ENCODE data around the gene PPAT. TPM values are rescaled to one million over a fixed set of nuclear protein-coding genes. Genes with fewer than 3 reads are reported as not detected.
A peak's percentile ranks its signal among the peaks of the same experiment; 100 is the strongest.

PPAT gene
- 1 to 10 TPM; 4.7 to 7.9 (median 7.5) TPM for total RNA-seq
- long read RNA-seq, donor 1, transcript PPAT-201 (11 exons, 3,682 nt), result major isoform, 10 of 13 reads
- long read RNA-seq, donor 1, partial matches to known transcripts, result 0 of 13 reads
- long read RNA-seq, donor 1, other reads (novel, unspliced or antisense), result 3 of 13 reads
- long read RNA-seq, donor 2, transcript PPAT-201 (11 exons, 3,682 nt), result major isoform, 6 of 7 reads
- long read RNA-seq, donor 2, partial matches to known transcripts, result 0 of 7 reads
- long read RNA-seq, donor 2, other reads (novel, unspliced or antisense), result 1 of 7 reads

- ATAC-seq (peak; percentile 92), DNase-seq (peak; percentile 99)
- H3K36me3 ChIP-seq (ENCODE audit: low read depth), result no peaks in the 10 kb centered on the region
- TF ChIP-seq CTCF (IDR thresholded peaks at IDR 0.05), result peak; percentile 58
- peaks cover 3% of the 10 kb centered on the region for H3K4me1 ChIP-seq (ENCODE audit: low read depth)
- intact Hi-C loops (cut with DNase I, micrococcal nuclease), result no loop called here
- H3K9me3 ChIP-seq, result no peaks in the 10 kb centered on the region
- H3K4me3 ChIP-seq, result peak within 1 kb of the TSS; percentile 46
These were observed at the start of gene PPAT for GRCh38 chr4:56435140-56435926. Gene PPAT (minus strand): TSS chr4:56435615. CDS start chr4:56435477, 138 bp downstream.

- Histone ChIP-seq H3K4me3 (no peak overlapping the region), H3K4me1 (ENCODE audit: low read depth) (no peaks in the 10 kb centered on the region), H3K36me3 (ENCODE audit: low read depth) (no peaks in the 10 kb centered on the region), H3K9me3 (no peaks in the 10 kb centered on the region)
- no peak for DNase-seq
- TF ChIP-seq CTCF (IDR thresholded peaks at IDR 0.05), result no peak
- ATAC-seq, result no peak
- intact Hi-C loops (cut with DNase I, micrococcal nuclease), result no loop called here
These were observed 45.3 kb upstream of the PPAT start for GRCh38 chr4:56480691-56481090.

- TF ChIP-seq CTCF (IDR thresholded peaks at IDR 0.05), result no peak
- Histone ChIP-seq H3K9me3 (no peaks in the 10 kb centered on the region), H3K36me3 (ENCODE audit: low read depth) (peaks cover 13% of the 10 kb centered on the region), H3K4me3 (no peak overlapping the region), H3K4me1 (ENCODE audit: low read depth) (no peaks in the 10 kb centered on the region)
- DNase-seq, result no peak
- ATAC-seq, result no peak
- intact Hi-C loops (cut with DNase I, micrococcal nuclease), result no loop called here
These were observed 41.8 kb upstream of the PPAT start for GRCh38 chr4:56477192-56477702.

GRCh38 chr4:56475917-56476316 is 40.5 kb upstream of the PPAT start:
- Histone ChIP-seq H3K4me1 (ENCODE audit: low read depth) (no peaks in the 10 kb centered on the region), H3K4me3 (no peak overlapping the region), H3K36me3 (ENCODE audit: low read depth) (peaks cover 13% of the 10 kb centered on the region), H3K9me3 (no peaks in the 10 kb centered on the region)
- DNase-seq, result no peak
- intact Hi-C loops (cut with DNase I, micrococcal nuclease), result no loop called here
- ATAC-seq, result no peak
- no peak for TF ChIP-seq CTCF (IDR thresholded peaks at IDR 0.05)

GRCh38 chr4:56469489-56470210 is 34.2 kb upstream of the PPAT start:
- ATAC-seq (no peak), DNase-seq (no peak)
- no peaks in the 10 kb centered on the region for H3K9me3 ChIP-seq
- TF ChIP-seq CTCF (IDR thresholded peaks at IDR 0.05), result no peak
- H3K4me3 ChIP-seq, result no peak overlapping the region
- peaks cover 6% of the 10 kb centered on the region for H3K36me3 ChIP-seq (ENCODE audit: low read depth)
- intact Hi-C loops (cut with DNase I, micrococcal nuclease), result no loop called here
- peaks cover 18% of the 10 kb centered on the region for H3K4me1 ChIP-seq (ENCODE audit: low read depth)

Data from mucosa of descending colon (tissue), 3 donors.